CD14-positive monocyte (primary cell): Measurements from ENCODE around the gene ITGA5. TPM values are rescaled to one million over a fixed set of nuclear protein-coding genes. Genes with fewer than 3 reads are reported as not detected.

Experiments
- DNase-seq, 3 donors: peaks; one replicate each; pipeline ENCODE4 v3.0.0-alpha.2; 2011 to 2022
- H2AFZ ChIP-seq: 2 replicates; pipeline ENCODE4 v1.6.0; 2012; ENCODE audit warnings: mild to moderate bottlenecking, low read depth, low read length, inconsistent platforms; ENCODE audit not compliant: insufficient read depth, poor library complexity, severe bottlenecking
- H3K27ac ChIP-seq, 2 donors: 1 replicate in 1 of 2; 2 replicates in 1 of 2; pipeline ENCODE4 v1.5.1; 2012 to 2013; ENCODE audit warnings: low read length in 2 of 2, control low read depth in 1 of 2, inconsistent platforms in 1 of 2, low read depth in 1 of 2, mild to moderate bottlenecking in 1 of 2
- H3K27me3 ChIP-seq, 2 donors: one replicate each; pipeline versions ENCODE4 v1.6.0 to v1.6.1; 2011 to 2013; ENCODE audit warnings: low read length in 2 of 2; ENCODE audit not compliant: control insufficient read depth in 2 of 2, insufficient read depth in 2 of 2
- H3K36me3 ChIP-seq, 2 donors: replicated peaks in 1 of 2; 1 replicate in 1 of 2; 2 replicates in 1 of 2; pipeline versions ENCODE4 v1.5.1 to v1.6.1; 2012 to 2013; ENCODE audit warnings: low read length in 2 of 2, control low read depth in 1 of 2, inconsistent platforms in 1 of 2, mild to moderate bottlenecking in 1 of 2; ENCODE audit not compliant: insufficient read depth in 2 of 2, control insufficient read depth in 1 of 2
- H3K4me1 ChIP-seq, 2 donors: 1 replicate in 1 of 2; 2 replicates in 1 of 2; pipeline versions ENCODE4 v1.5.1 to v1.6.1; 2012 to 2013; ENCODE audit warnings: low read length in 2 of 2, control low read depth in 1 of 2, inconsistent platforms in 1 of 2, mild to moderate bottlenecking in 1 of 2, moderate library complexity in 1 of 2; ENCODE audit not compliant: insufficient read depth in 2 of 2, control insufficient read depth in 1 of 2
- H3K4me2 ChIP-seq: replicated peaks from 2 replicates; pipeline ENCODE3; 2012; ENCODE audit warnings: low read length, moderate library complexity, mild to moderate bottlenecking; ENCODE audit not compliant: poor library complexity, severe bottlenecking; ENCODE audit errors: extremely low read depth
- H3K4me3 ChIP-seq, 3 experiments: fragments of 200-600 bp in 1 of 3; sonication (generic) in 1 of 3; replicated peaks in 1 of 3; 1 replicate in 2 of 3; 2 replicates in 1 of 3; pipeline ENCODE4 v1.5.1; 2011 to 2013; ENCODE audit warnings: low read length in 3 of 3, mild to moderate bottlenecking in 3 of 3, control low read depth in 2 of 3, low read depth in 2 of 3, inconsistent platforms in 1 of 3, moderate library complexity in 1 of 3
- H3K79me2 ChIP-seq: 2 replicates; pipeline ENCODE4 v1.6.0; 2012; ENCODE audit warnings: mild to moderate bottlenecking, control low read depth, inconsistent platforms, low read length, moderate library complexity; ENCODE audit not compliant: insufficient read depth
- H3K9ac ChIP-seq: 2 replicates; pipeline ENCODE4 v1.6.0; 2017; ENCODE audit warnings: low read length, mild to moderate bottlenecking; ENCODE audit not compliant: insufficient read depth, poor library complexity, severe bottlenecking
- H3K9me3 ChIP-seq, 2 donors: replicated peaks in 1 of 2; 1 replicate in 1 of 2; 2 replicates in 1 of 2; pipeline versions ENCODE4 v1.5.1 to v1.6.1; 2012 to 2013; ENCODE audit warnings: low read length in 2 of 2, control low read depth in 1 of 2; ENCODE audit not compliant: control insufficient read depth in 1 of 2, insufficient read depth in 1 of 2
- H4K20me1 ChIP-seq: 2 replicates; pipeline ENCODE4 v1.6.0; 2012; ENCODE audit warnings: mild to moderate bottlenecking, low read length, control low read depth, moderate library complexity; ENCODE audit not compliant: insufficient read depth
- H3K27ac Mint-ChIP-seq, 7 donors: one replicate each; pipeline ENCODE4 v1.8.0; 2020; ENCODE audit warnings: mild to moderate bottlenecking in 7 of 7, mixed read lengths in 7 of 7, moderate library complexity in 6 of 7, inconsistent platforms in 2 of 7
- H3K27me3 Mint-ChIP-seq, 3 donors: one replicate each; pipeline ENCODE4 v1.8.0; 2021 to 2022; ENCODE audit warnings: low read depth in 3 of 3, mild to moderate bottlenecking in 3 of 3, mixed read lengths in 3 of 3, moderate library complexity in 3 of 3, inconsistent platforms in 1 of 3
- H3K36me3 Mint-ChIP-seq, 2 donors: one replicate each; pipeline ENCODE4 v1.8.0; 2020; ENCODE audit warnings: mixed read lengths in 2 of 2, inconsistent platforms in 1 of 2, mild to moderate bottlenecking in 1 of 2
- H3K4me1 Mint-ChIP-seq: one replicate; pipeline ENCODE4 v1.8.0; 2020; ENCODE audit warnings: mild to moderate bottlenecking, mixed read lengths
- H3K4me3 Mint-ChIP-seq, 2 donors: one replicate each; pipeline ENCODE4 v1.8.0; 2020; ENCODE audit warnings: mild to moderate bottlenecking in 2 of 2, mixed read lengths in 2 of 2, moderate library complexity in 1 of 2
- H3K9me3 Mint-ChIP-seq, 7 donors: one replicate each; pipeline ENCODE4 v1.8.0; 2020 to 2022; ENCODE audit warnings: mixed read lengths in 7 of 7, mild to moderate bottlenecking in 6 of 7, moderate library complexity in 6 of 7, inconsistent platforms in 2 of 7
- WGBS: methylation state at CpG from one replicate; pipeline ENCODE4 v1.1.5; 2013; ENCODE audit warnings: missing lambda C conversion rate; ENCODE audit not compliant: insufficient coverage; 5-methylcytosine and 5-hydroxymethylcytosine counted together
- intact Hi-C, 2 donors: fragments of 100-400 bp; cut with micrococcal nuclease; formaldehyde crosslinking; loops; one replicate each; pipeline versions ENCODE4 v1.15.0 to v1.15.1; 2023
- polyA plus RNA-seq, 3 donors: library from polyadenylated mRNA; depleted of rRNA in 1 of 3; unstranded in 2 of 3; stranded (reverse) in 1 of 3; fragments of 300-500 nt in 2 of 3; fragments of >200 nt in 1 of 3; fragmentation: Illumina TruSeq in 2 of 3; gene quantifications; 1 replicate in 2 of 3; 2 replicates in 1 of 3; pipeline ENCODE4 v1.2.3, GENCODE V29; 2012 to 2021
- TF ChIP-seq, protein P1 (sequence below): fragments of 200-600 bp; IDR thresholded peaks from one replicate; pipeline ENCODE4 v1.8.0; 2022; ENCODE audit warnings: antibody characterized with exemption, mild to moderate bottlenecking

The ITGA5 gene
- polyA plus RNA-seq, 3 donors = 85.5 to 142 (median 99.4) TPM

DNA sequence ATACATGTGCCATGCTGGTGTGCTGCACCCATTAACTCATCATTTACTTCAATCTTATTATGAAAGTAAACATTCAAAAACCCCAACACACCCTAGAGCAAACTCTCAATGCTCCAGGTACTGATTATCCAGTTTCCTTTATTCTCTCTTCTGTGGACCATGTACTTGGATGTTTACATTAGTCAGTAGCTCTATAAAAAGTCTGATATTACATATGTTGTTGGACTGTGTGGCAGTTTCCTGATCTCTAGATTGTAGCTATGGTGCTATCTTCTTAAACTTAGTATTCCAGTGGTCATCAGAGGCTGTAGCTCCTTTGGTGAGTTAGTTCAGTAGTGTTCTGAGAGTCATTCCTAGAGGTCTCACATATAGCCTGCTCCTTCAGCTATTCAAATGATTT, 25.1 kb upstream of the ITGA5 start:
- Histone ChIP-seq H3K9me3 (no peaks in the 10 kb centered on the region), H3K27me3 (no peaks in the 10 kb centered on the region), H3K27ac (no peak overlapping the region), H3K79me2 (no peaks in the 10 kb centered on the region), H3K4me1 (peaks cover 17 to 18% of the 10 kb centered on the region in 2 donors), H3K4me3 (no peak overlapping the region), H3K36me3 (no peaks in the 10 kb centered on the region), H3K4me2 (no peak overlapping the region), H2AFZ (no peak overlapping the region), H3K9ac (no peak overlapping the region), H4K20me1 (no peaks in the 10 kb centered on the region)
- Mint-ChIP-seq H3K4me1 (peaks cover 24% of the 10 kb centered on the region), H3K27me3 (peaks cover 0 to 2% (median 0%) of the 10 kb centered on the region in 3 donors), H3K27ac (no peak overlapping the region), H3K36me3 (no peaks in the 10 kb centered on the region), H3K4me3 (no peak overlapping the region), H3K9me3 (no peaks in the 10 kb centered on the region)
- DNase-seq = no peak
- intact Hi-C loops = no loop called here
- TF ChIP-seq, protein P1, sequence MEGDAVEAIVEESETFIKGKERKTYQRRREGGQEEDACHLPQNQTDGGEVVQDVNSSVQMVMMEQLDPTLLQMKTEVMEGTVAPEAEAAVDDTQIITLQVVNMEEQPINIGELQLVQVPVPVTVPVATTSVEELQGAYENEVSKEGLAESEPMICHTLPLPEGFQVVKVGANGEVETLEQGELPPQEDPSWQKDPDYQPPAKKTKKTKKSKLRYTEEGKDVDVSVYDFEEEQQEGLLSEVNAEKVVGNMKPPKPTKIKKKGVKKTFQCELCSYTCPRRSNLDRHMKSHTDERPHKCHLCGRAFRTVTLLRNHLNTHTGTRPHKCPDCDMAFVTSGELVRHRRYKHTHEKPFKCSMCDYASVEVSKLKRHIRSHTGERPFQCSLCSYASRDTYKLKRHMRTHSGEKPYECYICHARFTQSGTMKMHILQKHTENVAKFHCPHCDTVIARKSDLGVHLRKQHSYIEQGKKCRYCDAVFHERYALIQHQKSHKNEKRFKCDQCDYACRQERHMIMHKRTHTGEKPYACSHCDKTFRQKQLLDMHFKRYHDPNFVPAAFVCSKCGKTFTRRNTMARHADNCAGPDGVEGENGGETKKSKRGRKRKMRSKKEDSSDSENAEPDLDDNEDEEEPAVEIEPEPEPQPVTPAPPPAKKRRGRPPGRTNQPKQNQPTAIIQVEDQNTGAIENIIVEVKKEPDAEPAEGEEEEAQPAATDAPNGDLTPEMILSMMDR = no peak

DNA sequence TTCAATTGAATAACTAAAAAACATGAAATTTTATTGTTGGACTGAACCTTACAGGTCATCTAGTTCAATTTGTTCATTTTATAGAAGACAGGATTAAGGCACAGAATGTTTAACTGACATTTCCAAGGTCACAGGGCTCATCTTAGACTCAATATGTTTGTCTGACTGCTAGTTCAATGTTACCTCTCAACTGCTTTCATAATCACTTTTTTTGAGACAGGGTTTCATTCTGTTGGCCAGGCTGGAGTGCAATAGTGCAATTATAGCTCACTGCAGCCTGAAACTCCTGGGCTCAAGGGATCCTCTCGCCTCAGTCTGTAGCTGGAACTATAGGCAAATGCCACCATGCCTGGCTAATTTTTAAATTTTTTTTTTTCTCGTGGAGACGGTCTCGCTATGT, 24.4 kb upstream of the ITGA5 start:
- H3K9me3 Mint-ChIP-seq = no peaks in the 10 kb centered on the region
- H3K4me1 Mint-ChIP-seq = peaks cover 16% of the 10 kb centered on the region
- Histone ChIP-seq H3K4me3 (no peak overlapping the region), H3K27me3 (no peaks in the 10 kb centered on the region), H3K9ac (no peak overlapping the region), H3K4me2 (no peak overlapping the region), H3K4me1 (peaks cover 11 to 12% of the 10 kb centered on the region in 2 donors), H2AFZ (no peak overlapping the region), H3K27ac (no peak overlapping the region), H3K9me3 (no peaks in the 10 kb centered on the region), H3K79me2 (no peaks in the 10 kb centered on the region), H4K20me1 (no peaks in the 10 kb centered on the region), H3K36me3 (no peaks in the 10 kb centered on the region)
- no peaks in the 10 kb centered on the region for H3K36me3 Mint-ChIP-seq
- intact Hi-C loops = no loop called here
- no peak for DNase-seq
- TF ChIP-seq, protein P1 = no peak
- H3K4me3 Mint-ChIP-seq = no peak overlapping the region
- no peaks in the 10 kb centered on the region for H3K27me3 Mint-ChIP-seq
- WGBS = 98% methylated on average over 4 of the region's 4 CpGs
- H3K27ac Mint-ChIP-seq = peak overlapping the region in 2 of 7 donors; percentile 41 to 66
